BJ (cell line): ENCODE data around the gene ZBTB14. TPM values are rescaled to one million over a fixed set of nuclear protein-coding genes. Genes with fewer than 3 reads are reported as not detected.

Source experiments
- CTCF ChIA-PET: fragments of 350-600 bp; formaldehyde crosslinking; extraction: SDS; loops from one replicate; lab custom pipeline; 2021; ENCODE audit warnings: antibody characterized with exemption, inconsistent platforms; lab: Yijun Ruan, JAX
- POLR2A ChIA-PET: fragments of 300-600 bp; sonication (Branson Sonifier 250); formaldehyde crosslinking; extraction: SDS; loops from one replicate; lab custom pipeline; 2021; ENCODE audit warnings: antibody characterized with exemption; lab: Charles Lee
- DNase-seq: peaks from one replicate; pipeline ENCODE4 v3.0.0-alpha.2; 2011; ENCODE audit warnings: low read depth
- H3K27me3 ChIP-seq: 2 replicates; pipeline ENCODE4 v1.6.0; 2011; ENCODE audit warnings: low read length; ENCODE audit not compliant: control insufficient read depth, insufficient read depth
- H3K36me3 ChIP-seq: 2 replicates; pipeline ENCODE4 v1.5.1; 2011; ENCODE audit warnings: low read length; ENCODE audit not compliant: control insufficient read depth, insufficient read depth
- H3K4me3 ChIP-seq: 2 replicates; pipeline ENCODE4 v1.5.1; 2011; ENCODE audit warnings: low read depth, mild to moderate bottlenecking, control low read depth, low read length
- polyA minus RNA-seq: library from RNA; depleted of rRNA, polyadenylated mRNA; stranded (reverse); fragments of >200 nt; gene quantifications from 2 replicates; pipeline ENCODE4 v1.2.3, GENCODE V29; 2011; rRNA and poly(A)+ RNA removed
- polyA plus RNA-seq: library from polyadenylated mRNA; depleted of rRNA; stranded (reverse); fragments of >200 nt; gene quantifications from 2 replicates; pipeline ENCODE4 v1.2.3, GENCODE V29; 2011; rRNA removed
- TF ChIP-seq, protein P1 (sequence below): IDR thresholded peaks from 2 replicates; pipeline ENCODE4 v1.5.1; 2011; ENCODE audit warnings: low read depth, mild to moderate bottlenecking, control low read depth, inconsistent platforms, low read length, moderate library complexity; ENCODE audit not compliant: insufficient read depth

Gene ZBTB14, protein sequence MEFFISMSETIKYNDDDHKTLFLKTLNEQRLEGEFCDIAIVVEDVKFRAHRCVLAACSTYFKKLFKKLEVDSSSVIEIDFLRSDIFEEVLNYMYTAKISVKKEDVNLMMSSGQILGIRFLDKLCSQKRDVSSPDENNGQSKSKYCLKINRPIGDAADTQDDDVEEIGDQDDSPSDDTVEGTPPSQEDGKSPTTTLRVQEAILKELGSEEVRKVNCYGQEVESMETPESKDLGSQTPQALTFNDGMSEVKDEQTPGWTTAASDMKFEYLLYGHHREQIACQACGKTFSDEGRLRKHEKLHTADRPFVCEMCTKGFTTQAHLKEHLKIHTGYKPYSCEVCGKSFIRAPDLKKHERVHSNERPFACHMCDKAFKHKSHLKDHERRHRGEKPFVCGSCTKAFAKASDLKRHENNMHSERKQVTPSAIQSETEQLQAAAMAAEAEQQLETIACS
- polyA plus RNA-seq = 6.6 and 10.0 TPM in 2 replicates
- polyA minus RNA-seq = 4.8 and 5.6 TPM in 2 replicates

DNA sequence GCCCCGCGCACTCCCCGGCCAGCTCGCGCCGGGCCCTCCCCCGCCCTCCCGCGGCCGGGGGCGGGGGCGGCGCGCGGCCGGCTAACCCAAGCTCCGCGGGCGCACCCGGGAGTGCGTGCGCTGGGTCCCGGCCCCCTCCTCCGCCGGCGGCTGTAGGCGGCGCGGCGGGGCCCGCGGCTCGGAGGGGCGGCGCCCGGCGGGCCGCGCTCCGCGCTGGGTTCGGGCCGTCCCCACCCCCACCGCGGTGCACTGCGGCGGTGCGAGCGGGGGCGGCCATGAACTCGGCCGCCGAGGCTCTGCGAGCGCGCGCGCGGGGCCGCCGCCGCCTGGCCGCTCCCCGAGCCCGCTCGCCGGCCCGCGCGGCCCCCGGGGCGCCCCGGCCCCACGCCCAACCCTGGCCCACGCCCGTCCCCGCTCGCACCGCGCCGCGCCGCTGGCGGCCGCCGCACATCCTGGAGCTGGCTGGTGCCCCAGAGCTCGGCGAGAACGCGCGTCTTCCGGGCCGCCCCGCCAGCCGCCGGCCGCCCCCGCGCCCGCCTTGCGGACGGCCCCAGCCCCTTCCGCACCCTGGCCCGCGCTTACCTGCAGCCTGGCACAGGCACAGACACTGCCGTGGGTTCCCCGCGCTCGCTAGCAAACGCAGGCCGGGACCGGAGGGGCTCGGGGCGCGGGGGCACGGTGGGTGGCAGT lies at the start of gene ZBTB14:
Gene ZBTB14 (minus strand): TSS at position 496 of the 690 bp plus-strand sequence. CDS start 2,480 bp downstream, outside the sequence.
- H3K27me3 ChIP-seq = peaks cover 3% of the 10 kb centered on the region
- H3K36me3 ChIP-seq = peaks cover 10% of the 10 kb centered on the region; the same call in 1 of the 2 replicates
- TF ChIP-seq, protein P1, sequence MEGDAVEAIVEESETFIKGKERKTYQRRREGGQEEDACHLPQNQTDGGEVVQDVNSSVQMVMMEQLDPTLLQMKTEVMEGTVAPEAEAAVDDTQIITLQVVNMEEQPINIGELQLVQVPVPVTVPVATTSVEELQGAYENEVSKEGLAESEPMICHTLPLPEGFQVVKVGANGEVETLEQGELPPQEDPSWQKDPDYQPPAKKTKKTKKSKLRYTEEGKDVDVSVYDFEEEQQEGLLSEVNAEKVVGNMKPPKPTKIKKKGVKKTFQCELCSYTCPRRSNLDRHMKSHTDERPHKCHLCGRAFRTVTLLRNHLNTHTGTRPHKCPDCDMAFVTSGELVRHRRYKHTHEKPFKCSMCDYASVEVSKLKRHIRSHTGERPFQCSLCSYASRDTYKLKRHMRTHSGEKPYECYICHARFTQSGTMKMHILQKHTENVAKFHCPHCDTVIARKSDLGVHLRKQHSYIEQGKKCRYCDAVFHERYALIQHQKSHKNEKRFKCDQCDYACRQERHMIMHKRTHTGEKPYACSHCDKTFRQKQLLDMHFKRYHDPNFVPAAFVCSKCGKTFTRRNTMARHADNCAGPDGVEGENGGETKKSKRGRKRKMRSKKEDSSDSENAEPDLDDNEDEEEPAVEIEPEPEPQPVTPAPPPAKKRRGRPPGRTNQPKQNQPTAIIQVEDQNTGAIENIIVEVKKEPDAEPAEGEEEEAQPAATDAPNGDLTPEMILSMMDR = no peak
- POLR2A ChIA-PET = interaction anchor here (0.6 to 1.2 kb wide), 2 partner anchors 57 to 58 kb away, joined by 3 to 10 read pairs; no protein-coding TSS in a partner anchor
- no peak for DNase-seq
- CTCF ChIA-PET = interaction anchor here (1.3 kb wide), 1 partner anchor 33 kb away, joined by 3 read pairs; no protein-coding TSS in a partner anchor
- H3K4me3 ChIP-seq = peak within 1 kb of the TSS; percentile 76

DNA sequence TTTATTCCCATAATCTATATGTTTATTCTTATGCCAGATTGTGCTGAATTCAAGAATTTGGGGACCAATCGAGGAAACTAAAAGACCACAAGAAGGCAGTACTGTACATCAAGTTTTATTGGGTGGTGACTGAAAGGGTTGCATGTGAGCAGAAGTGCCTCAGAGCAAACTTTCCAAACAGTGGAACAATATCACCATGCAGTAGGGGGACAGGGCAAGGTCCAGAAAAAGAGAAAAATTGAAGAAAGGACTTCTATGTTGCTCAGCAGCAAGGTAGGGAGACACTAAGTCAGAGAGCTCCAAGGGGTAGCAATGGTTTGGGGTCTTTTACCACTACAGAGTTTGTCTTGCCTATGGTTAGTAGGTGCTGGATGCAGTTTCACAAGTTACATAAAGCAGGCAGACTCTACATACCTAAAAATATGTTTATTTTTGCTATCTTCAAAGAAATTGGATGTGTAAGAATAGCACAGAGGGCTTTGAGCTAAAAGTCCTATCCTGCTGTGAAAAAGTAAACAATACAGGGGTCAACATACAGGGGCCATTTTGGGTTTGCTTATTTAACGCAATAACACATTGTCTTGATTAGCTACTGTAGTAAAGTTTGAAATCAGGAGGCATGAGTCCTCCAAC lies 43.8 kb upstream of the ZBTB14 start:
- TF ChIP-seq, protein P1 = no peak
- DNase-seq = no peak
- POLR2A ChIA-PET = no interaction called here
- CTCF ChIA-PET = no interaction called here
- H3K36me3 ChIP-seq = no peaks in the 10 kb centered on the region
- H3K27me3 ChIP-seq = no peaks in the 10 kb centered on the region; the same call in 1 of the 2 replicates
- H3K4me3 ChIP-seq = no peak overlapping the region

DNA sequence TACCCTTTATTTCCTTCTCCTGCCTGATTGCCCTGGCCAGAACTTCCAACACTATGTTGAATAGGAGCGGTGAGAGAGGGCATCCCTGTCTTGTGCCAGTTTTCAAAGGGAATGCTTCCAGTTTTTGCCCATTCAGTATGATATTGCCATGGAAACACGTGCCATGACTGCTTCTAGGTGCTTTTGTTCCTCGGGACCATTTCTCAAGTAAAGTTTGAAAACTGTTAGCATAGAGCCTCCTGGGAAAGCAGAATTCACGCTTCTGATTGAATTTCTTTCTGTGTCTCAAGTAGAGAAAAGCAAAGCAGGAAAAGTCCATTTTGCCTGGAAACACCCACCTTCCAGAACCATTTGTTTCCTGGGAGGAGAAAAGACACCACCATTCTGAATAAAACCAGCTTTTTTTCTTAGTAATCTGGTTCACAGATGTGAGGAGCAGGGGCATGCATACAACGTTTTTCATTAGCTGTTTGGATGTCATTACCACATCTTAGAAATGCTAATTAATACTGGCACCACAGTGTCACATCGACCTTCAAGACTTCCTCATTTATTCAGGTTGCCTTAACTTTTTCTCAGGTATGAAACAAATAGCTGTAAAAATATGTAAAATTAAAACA lies 39.0 kb upstream of the ZBTB14 start:
- DNase-seq = no peak
- TF ChIP-seq, protein P1 = no peak
- no peak overlapping the region for H3K4me3 ChIP-seq
- no peaks in the 10 kb centered on the region for H3K27me3 ChIP-seq
- H3K36me3 ChIP-seq = no peaks in the 10 kb centered on the region
- ChIA-PET CTCF (no interaction called here), POLR2A (no interaction called here)

DNA sequence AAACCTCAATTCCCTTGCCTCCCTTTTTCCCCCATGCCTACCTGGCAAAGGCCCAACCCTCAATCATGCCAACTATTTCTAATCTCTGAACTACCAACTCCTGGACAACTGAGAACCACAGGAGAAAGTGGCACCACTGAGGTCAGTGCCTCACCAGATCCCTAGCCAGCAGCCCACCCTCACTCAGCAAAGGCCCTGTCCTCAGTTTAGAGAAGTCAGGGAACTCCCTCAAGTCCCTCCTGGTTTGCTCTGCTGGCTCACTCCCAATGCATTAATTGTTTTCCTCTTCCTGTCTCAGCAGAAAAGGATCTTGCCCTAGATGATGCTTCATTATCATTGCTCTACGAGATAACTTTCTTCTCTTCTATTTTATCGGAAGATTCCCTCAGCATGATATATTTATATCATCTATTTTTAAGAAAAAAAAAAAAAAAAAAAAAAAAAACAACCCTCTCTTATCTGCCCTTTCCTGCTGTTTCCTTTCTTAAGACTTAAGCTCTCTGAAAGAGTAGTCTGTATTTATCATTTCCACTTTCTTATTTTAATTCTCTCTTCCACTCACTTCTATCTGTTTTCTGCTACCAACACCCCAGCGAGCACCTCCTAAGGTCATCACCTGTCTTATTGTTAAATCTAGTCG lies 22.7 kb upstream of the ZBTB14 start:
- ChIA-PET CTCF (no interaction called here), POLR2A (no interaction called here)
- TF ChIP-seq, protein P1 = no peak
- no peak for DNase-seq
- H3K27me3 ChIP-seq = no peaks in the 10 kb centered on the region
- H3K4me3 ChIP-seq = no peak overlapping the region
- no peaks in the 10 kb centered on the region for H3K36me3 ChIP-seq
